Spleen (tissue), 7 donors: ENCODE data around the gene RPTOR.
"Not testable (repeated sequence)": the region's sequence is repeated elsewhere in the genome, so short reads cannot be mapped to it uniquely, and the experiment has no call there.

ENCODE experiments used
- POLR2A ChIP-seq, 3 donors: fragments of 450-650 bp; IDR thresholded peaks; one replicate each; pipeline ENCODE4 v1.5.1; 2017; ENCODE audit warnings: antibody characterized with exemption in 3 of 3, mild to moderate bottlenecking in 1 of 3
- POLR2AphosphoS5 ChIP-seq, 3 donors: sonication (generic); formaldehyde crosslinking; IDR thresholded peaks; one replicate each; pipeline ENCODE4 v1.5.1; 2017; ENCODE audit warnings: antibody characterized with exemption in 3 of 3
- TF ChIP-seq, protein P1 (sequence below), 11 experiments: fragments of 200-600 bp in 7 of 11; fragments of 450-650 bp in 4 of 11; sonication (generic) in 4 of 11; IDR thresholded peaks in 8 of 11; conservative IDR thresholded peaks in 3 of 11; 1 replicate in 7 of 11; 2 replicates in 4 of 11; pipeline versions ENCODE4 v1.4.0 to v1.8.0; 2016 to 2021; ENCODE audit warnings: antibody characterized with exemption in 11 of 11, inconsistent platforms in 4 of 11, mild to moderate bottlenecking in 1 of 11
- donor health status: DM: no; HTN: no; CAD: no; lungs with moderate emphysema.
- donor health status: DM: no; HTN: no; CAD: no.
- donor health status: DM: no; HTN: no; CAD: no.

DNA sequence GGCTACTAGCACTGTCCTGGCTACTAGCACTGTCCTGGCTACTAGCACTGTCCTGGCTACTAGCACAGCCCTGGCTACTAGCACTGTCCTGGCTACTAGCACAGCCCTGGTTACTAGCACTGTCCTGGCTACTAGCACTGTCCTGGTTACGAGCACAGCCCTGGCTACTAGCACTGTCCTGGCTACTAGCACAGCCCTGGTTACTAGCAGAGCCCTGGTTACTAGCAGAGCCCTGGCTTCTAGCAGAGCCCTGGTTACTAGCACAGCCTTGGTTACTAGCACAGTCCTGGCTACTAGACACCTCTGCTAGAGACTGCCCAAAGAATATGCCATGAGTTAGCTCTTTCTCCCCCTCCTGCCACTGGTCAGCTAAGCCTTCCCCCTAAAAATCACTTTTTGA, 200.1 kb downstream of the RPTOR start:
- TF ChIP-seq, protein P1, sequence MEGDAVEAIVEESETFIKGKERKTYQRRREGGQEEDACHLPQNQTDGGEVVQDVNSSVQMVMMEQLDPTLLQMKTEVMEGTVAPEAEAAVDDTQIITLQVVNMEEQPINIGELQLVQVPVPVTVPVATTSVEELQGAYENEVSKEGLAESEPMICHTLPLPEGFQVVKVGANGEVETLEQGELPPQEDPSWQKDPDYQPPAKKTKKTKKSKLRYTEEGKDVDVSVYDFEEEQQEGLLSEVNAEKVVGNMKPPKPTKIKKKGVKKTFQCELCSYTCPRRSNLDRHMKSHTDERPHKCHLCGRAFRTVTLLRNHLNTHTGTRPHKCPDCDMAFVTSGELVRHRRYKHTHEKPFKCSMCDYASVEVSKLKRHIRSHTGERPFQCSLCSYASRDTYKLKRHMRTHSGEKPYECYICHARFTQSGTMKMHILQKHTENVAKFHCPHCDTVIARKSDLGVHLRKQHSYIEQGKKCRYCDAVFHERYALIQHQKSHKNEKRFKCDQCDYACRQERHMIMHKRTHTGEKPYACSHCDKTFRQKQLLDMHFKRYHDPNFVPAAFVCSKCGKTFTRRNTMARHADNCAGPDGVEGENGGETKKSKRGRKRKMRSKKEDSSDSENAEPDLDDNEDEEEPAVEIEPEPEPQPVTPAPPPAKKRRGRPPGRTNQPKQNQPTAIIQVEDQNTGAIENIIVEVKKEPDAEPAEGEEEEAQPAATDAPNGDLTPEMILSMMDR (IDR thresholded peaks at IDR 0.05 in 8 of 11, conservative IDR thresholded peaks at IDR 0.05 in 3 of 11) = not testable (repeated sequence)
- TF ChIP-seq POLR2A, POLR2AphosphoS5 (IDR thresholded peaks at IDR 0.05): not testable (repeated sequence)
